GM12872 (cell line): ENCODE measurements around the gene PNPLA8.

Experiments used
- TF ChIP-seq, protein P1 (sequence below): IDR thresholded peaks from 3 replicates; pipeline ENCODE4 v1.5.1; 2011; ENCODE audit warnings: low read depth, mild to moderate bottlenecking, low read length, moderate library complexity; ENCODE audit not compliant: insufficient read depth

Gene PNPLA8, protein sequence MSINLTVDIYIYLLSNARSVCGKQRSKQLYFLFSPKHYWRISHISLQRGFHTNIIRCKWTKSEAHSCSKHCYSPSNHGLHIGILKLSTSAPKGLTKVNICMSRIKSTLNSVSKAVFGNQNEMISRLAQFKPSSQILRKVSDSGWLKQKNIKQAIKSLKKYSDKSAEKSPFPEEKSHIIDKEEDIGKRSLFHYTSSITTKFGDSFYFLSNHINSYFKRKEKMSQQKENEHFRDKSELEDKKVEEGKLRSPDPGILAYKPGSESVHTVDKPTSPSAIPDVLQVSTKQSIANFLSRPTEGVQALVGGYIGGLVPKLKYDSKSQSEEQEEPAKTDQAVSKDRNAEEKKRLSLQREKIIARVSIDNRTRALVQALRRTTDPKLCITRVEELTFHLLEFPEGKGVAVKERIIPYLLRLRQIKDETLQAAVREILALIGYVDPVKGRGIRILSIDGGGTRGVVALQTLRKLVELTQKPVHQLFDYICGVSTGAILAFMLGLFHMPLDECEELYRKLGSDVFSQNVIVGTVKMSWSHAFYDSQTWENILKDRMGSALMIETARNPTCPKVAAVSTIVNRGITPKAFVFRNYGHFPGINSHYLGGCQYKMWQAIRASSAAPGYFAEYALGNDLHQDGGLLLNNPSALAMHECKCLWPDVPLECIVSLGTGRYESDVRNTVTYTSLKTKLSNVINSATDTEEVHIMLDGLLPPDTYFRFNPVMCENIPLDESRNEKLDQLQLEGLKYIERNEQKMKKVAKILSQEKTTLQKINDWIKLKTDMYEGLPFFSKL

DNA sequence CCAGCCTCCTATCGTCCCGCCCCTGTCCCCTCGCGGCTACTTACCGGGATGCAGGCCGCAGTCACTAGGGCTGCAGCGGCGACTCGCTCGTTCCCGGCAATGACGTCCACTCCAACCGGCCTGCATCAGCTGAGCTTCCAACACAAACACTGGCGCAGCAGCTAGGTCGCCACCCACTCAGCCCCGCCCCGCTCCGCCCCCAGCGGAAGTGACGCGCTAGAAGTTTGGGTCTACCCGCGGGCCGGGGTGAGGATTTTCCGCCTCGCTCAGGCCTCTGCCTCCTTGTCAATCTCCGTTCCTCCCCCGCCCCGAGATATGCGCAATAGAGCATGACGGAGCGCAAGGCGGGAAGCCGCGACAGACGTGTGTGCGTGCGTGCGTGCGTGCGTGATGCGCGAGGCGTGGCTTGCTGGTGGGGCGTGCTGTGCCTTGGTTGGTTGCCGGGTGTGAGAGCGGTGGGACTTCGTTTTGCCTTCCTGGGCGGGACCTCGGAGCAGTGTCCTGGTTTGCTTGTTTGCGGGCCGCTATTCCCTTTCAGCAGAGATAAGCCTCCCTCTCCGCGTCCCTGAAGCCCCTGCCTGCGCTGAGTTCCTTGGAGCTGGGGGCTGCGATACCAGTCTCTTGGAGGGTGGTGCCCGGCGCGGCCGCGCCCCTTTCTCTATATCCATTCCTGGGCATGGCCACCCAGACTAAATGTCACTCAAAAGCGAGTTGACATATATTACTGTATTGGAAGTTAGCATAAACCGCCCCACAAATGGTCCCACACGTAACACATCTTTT lies at the start of gene PNPLA8:
TSS of gene PNPLA8 (minus strand) at position 151 of the 783 bp plus-strand sequence. CDS start 10,644 bp downstream, outside the sequence.
- TF ChIP-seq, protein P1, sequence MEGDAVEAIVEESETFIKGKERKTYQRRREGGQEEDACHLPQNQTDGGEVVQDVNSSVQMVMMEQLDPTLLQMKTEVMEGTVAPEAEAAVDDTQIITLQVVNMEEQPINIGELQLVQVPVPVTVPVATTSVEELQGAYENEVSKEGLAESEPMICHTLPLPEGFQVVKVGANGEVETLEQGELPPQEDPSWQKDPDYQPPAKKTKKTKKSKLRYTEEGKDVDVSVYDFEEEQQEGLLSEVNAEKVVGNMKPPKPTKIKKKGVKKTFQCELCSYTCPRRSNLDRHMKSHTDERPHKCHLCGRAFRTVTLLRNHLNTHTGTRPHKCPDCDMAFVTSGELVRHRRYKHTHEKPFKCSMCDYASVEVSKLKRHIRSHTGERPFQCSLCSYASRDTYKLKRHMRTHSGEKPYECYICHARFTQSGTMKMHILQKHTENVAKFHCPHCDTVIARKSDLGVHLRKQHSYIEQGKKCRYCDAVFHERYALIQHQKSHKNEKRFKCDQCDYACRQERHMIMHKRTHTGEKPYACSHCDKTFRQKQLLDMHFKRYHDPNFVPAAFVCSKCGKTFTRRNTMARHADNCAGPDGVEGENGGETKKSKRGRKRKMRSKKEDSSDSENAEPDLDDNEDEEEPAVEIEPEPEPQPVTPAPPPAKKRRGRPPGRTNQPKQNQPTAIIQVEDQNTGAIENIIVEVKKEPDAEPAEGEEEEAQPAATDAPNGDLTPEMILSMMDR = no peak

DNA sequence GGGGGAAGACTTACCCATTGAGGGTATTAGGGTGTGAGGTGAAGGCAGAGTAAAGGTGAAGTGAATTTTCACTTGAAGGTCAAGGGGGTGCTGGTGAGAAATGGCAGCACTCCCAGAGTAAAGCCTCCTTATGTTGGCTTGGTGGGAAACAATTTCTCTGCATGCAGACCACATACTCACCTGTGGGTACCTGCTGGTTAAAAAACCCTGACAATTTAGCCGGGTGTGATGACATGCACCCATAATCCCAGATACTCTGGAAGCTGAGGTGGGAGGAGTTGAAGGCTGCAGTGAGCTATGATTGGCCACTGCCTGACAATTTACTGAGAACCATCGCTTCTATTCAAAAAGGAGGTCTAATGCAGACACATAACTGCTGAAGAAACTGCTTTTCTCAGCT lies 49.2 kb upstream of the PNPLA8 start:
- TF ChIP-seq, protein P1 = no peak

DNA sequence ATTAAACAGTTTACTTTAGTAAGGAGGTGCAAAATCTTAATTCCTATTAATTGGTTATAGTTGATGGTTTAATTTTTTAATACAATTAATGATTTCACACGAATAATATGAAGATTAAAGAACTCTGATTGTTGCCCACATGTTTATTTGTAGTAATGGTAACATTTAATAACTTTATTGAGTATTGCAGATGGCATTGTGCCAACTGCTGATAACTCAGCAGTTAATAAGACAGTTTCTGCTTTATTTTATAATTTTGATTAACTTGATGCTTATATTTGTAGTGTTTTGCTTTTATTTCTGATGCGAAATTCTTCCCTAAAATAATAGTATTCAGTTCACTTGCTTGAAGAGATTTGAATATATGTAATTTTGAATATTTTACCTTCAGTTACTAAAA lies 46.5 kb upstream of the PNPLA8 start:
- TF ChIP-seq, protein P1 = no peak

DNA sequence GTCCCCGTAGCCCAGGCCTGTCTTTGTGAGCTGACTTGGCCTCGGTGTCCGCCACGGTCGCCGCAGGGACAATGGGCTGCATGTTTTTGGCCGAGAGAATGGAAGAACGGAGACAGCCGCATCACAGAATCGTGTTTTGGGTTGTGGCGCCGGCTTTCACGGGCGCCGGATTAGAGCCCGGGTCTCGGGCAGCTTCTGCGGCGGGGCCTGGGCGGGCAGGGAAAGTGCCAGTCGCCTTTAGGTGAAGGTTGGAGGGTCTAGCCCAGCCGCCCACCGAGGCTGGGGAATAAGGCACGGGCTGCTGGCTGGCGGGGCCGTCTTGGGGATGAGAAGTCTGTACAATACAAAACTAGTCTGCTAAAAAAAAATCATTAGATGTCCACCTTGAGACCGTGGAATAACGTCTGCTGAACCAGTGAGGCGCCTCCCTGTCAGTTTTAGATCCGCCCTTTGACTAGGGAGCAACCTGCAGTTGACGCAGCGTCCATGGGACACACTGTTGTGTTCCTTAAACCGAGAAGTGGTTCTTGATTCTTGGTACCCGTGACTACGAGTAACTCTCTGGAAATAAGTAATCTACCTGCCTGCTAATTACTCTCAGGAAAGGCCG lies 44.3 kb upstream of the PNPLA8 start:
- TF ChIP-seq, protein P1 = no peak

DNA sequence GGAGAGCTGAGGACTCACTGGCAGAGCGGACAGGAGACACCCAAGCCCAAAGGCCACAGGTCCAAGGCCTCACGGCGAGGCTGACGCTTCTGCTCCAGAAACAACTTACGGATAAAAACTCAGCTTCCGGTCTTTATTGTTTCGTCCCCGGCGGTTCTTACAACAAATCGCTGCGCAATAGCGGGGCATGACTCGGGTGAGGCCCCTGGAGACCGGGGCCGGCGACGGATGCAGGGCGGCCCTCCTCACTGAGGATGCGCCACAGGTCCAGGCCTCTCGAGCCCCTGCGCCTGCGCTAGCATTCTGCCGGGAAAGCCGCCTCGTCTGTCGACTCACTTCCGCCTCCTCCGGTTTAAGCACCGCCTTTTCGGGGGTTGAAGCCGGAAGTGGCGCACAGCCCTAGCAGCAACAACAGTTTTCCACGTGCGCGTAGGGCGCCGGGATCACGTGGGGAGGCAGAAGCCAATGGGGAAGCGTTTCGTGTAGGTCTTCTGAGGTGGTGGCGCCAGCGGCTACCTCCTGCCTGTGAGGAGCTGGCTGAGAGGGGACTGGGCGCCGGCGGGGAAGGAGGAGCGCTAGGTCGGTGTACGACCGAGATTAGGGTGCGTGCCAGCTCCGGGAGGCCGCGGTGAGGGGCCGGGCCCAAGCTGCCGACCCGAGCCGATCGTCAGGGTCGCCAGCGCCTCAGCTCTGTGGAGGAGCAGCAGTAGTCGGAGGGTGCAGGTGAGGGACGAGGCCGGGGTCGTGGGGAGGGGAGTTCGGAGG lies 43.6 kb upstream of the PNPLA8 start, which contains the start of the genes DNAJB9 and THAP5:
TSS of gene DNAJB9 (plus strand) at position 494 of the 765 bp plus-strand sequence. CDS start 1,853 bp downstream, outside the sequence.
TSS of gene THAP5 (minus strand) at position 326 of the 765 bp plus-strand sequence. CDS start at position 189, 137 bp downstream.
- TF ChIP-seq, protein P1 = no peak

DNA sequence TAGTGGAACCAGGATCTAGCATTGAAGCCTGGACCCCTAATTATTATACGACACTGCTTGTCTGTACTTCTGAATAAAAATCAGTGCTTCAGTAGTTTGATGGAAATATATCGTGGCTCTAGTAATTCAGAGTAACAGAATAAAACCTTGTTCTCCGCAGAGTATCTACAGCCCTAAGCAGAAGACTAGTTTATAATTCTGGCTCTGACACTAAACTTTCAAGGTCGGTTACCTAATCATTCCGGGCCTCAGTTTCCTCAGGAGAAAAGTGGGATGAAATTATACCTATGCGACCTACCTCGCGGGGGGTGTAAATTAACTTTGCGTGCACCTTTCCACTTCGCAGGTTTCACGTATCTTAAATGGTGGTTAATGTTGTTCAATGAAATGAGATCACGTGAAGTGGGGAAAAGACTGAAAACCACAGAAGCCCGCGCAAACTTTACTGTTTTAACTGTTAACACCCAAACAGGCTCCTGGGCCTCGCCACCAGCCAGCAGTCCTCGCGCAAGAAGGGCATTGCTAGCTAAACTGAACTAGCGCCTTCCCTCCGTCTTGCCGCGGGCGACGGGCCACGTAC lies 43.0 kb upstream of the PNPLA8 start:
- TF ChIP-seq, protein P1 = no peak
